Activated naive CD8-positive, alpha-beta T cell treated with anti-CD3 and anti-CD28 coated beads for 36 hours (primary cell): Measurements from ENCODE around the gene NEK3. TPM values are rescaled to one million over a fixed set of nuclear protein-coding genes. Genes with fewer than 3 reads are reported as not detected.

ENCODE experiments used
- DNase-seq: peaks from one replicate; pipeline ENCODE4 v3.0.0; 2021
- H3K27ac Mint-ChIP-seq: one replicate; pipeline ENCODE4 v1.8.0; 2022; ENCODE audit warnings: mild to moderate bottlenecking, moderate library complexity, mixed read lengths
- H3K27me3 Mint-ChIP-seq: one replicate; pipeline ENCODE4 v1.8.0; 2022; ENCODE audit warnings: mild to moderate bottlenecking, mixed read lengths
- H3K36me3 Mint-ChIP-seq: one replicate; pipeline ENCODE4 v1.8.0; 2021; ENCODE audit warnings: mild to moderate bottlenecking, mixed read lengths
- H3K4me1 Mint-ChIP-seq: one replicate; pipeline ENCODE4 v1.8.0; 2021; ENCODE audit warnings: mixed read lengths
- H3K4me3 Mint-ChIP-seq: one replicate; pipeline ENCODE4 v1.8.0; 2022; ENCODE audit warnings: mild to moderate bottlenecking, moderate library complexity, mixed read lengths
- H3K9me3 Mint-ChIP-seq: one replicate; pipeline ENCODE4 v1.8.0; 2022; ENCODE audit warnings: mixed read lengths
- total RNA-seq, 2 experiments: library from RNA; stranded (reverse); gene quantifications; one replicate each; pipeline ENCODE4 v1.2.3, GENCODE V29; 2021

Gene NEK3
- total RNA-seq, 2 experiments from 2014 or later: 1.5 to 2.5 TPM

- Mint-ChIP-seq H3K36me3 (peaks cover 5% of the 10 kb centered on the region), H3K27ac (no peak overlapping the region), H3K4me3 (no peak overlapping the region), H3K9me3 (no peaks in the 10 kb centered on the region), H3K27me3 (peaks cover 17% of the 10 kb centered on the region), H3K4me1 (peaks cover 20% of the 10 kb centered on the region)
- DNase-seq: no peak
Measured at GRCh38 chr13:52156724-52157261, 2.6 kb downstream of the NEK3 start.

GRCh38 chr13:52155177-52155576 is 4.2 kb downstream of the NEK3 start:
- Mint-ChIP-seq H3K36me3 (peaks cover 5% of the 10 kb centered on the region), H3K9me3 (no peaks in the 10 kb centered on the region), H3K4me1 (peaks cover 20% of the 10 kb centered on the region), H3K27me3 (peaks cover 17% of the 10 kb centered on the region), H3K4me3 (no peak overlapping the region), H3K27ac (no peak overlapping the region)
- no peak for DNase-seq

GRCh38 chr13:52147225-52147624 is 12.2 kb downstream of the NEK3 start:
- peaks cover 3% of the 10 kb centered on the region for H3K9me3 Mint-ChIP-seq
- no peak for DNase-seq
- H3K27me3 Mint-ChIP-seq: no peaks in the 10 kb centered on the region
- no peak overlapping the region for H3K4me3 Mint-ChIP-seq
- no peaks in the 10 kb centered on the region for H3K4me1 Mint-ChIP-seq
- H3K27ac Mint-ChIP-seq: no peak overlapping the region
- H3K36me3 Mint-ChIP-seq: no peaks in the 10 kb centered on the region

- H3K27me3 Mint-ChIP-seq: no peaks in the 10 kb centered on the region
- no peak overlapping the region for H3K4me3 Mint-ChIP-seq
- no peak for DNase-seq
- H3K27ac Mint-ChIP-seq: no peak overlapping the region
- H3K9me3 Mint-ChIP-seq: no peaks in the 10 kb centered on the region
- H3K36me3 Mint-ChIP-seq: no peaks in the 10 kb centered on the region
- no peaks in the 10 kb centered on the region for H3K4me1 Mint-ChIP-seq
Measured at GRCh38 chr13:52141299-52141698, 18.1 kb downstream of the NEK3 start.

- H3K9me3 Mint-ChIP-seq: no peaks in the 10 kb centered on the region
- no peaks in the 10 kb centered on the region for H3K27me3 Mint-ChIP-seq
- no peak for DNase-seq
- H3K27ac Mint-ChIP-seq: no peak overlapping the region
- no peaks in the 10 kb centered on the region for H3K36me3 Mint-ChIP-seq
- H3K4me3 Mint-ChIP-seq: no peak overlapping the region
- H3K4me1 Mint-ChIP-seq: no peaks in the 10 kb centered on the region
Measured at GRCh38 chr13:52137489-52137888, 21.9 kb downstream of the NEK3 start.

- H3K4me3 Mint-ChIP-seq: no peak overlapping the region
- no peak for DNase-seq
- H3K4me1 Mint-ChIP-seq: no peaks in the 10 kb centered on the region
- no peaks in the 10 kb centered on the region for H3K27me3 Mint-ChIP-seq
- no peak overlapping the region for H3K27ac Mint-ChIP-seq
- H3K36me3 Mint-ChIP-seq: no peaks in the 10 kb centered on the region
- no peaks in the 10 kb centered on the region for H3K9me3 Mint-ChIP-seq
Measured at GRCh38 chr13:52136763-52137162, 22.6 kb downstream of the NEK3 start.

GRCh38 chr13:52130641-52131040 is 28.8 kb downstream of the NEK3 start:
- Mint-ChIP-seq H3K9me3 (no peaks in the 10 kb centered on the region), H3K27me3 (peaks cover 18% of the 10 kb centered on the region), H3K4me1 (peaks cover 16% of the 10 kb centered on the region), H3K27ac (no peak overlapping the region), H3K36me3 (peaks cover 2% of the 10 kb centered on the region), H3K4me3 (no peak overlapping the region)
- DNase-seq: no peak

- no peaks in the 10 kb centered on the region for H3K9me3 Mint-ChIP-seq
- peak within 1 kb of the TSS; percentile 80 for H3K4me3 Mint-ChIP-seq
- peaks cover 2% of the 10 kb centered on the region for H3K36me3 Mint-ChIP-seq
- peaks cover 18% of the 10 kb centered on the region for H3K27me3 Mint-ChIP-seq
- H3K4me1 Mint-ChIP-seq: peaks cover 16% of the 10 kb centered on the region
- H3K27ac Mint-ChIP-seq: no peak within 1 kb of the TSS
- DNase-seq: peak; percentile 68
Measured at GRCh38 chr13:52128714-52129700, 30.4 kb downstream of the NEK3 start, which contains the start of gene NEK5. Gene NEK5, minus strand, starts transcription at chr13:52129073. Its CDS starts 1,591 bp downstream, at chr13:52127482.

GRCh38 chr13:52127783-52128702 is 31.4 kb downstream of the NEK3 start:
- Mint-ChIP-seq H3K9me3 (no peaks in the 10 kb centered on the region), H3K27me3 (peaks cover 18% of the 10 kb centered on the region), H3K27ac (no peak overlapping the region), H3K4me3 (peak overlapping the region; percentile 80), H3K4me1 (peaks cover 16% of the 10 kb centered on the region), H3K36me3 (peaks cover 2% of the 10 kb centered on the region)
- peak; percentile 42 for DNase-seq

GRCh38 chr13:52127378-52127777 is 32.0 kb downstream of the NEK3 start:
- Mint-ChIP-seq H3K36me3 (peaks cover 2% of the 10 kb centered on the region), H3K9me3 (no peaks in the 10 kb centered on the region), H3K27me3 (peaks cover 18% of the 10 kb centered on the region), H3K4me3 (no peak overlapping the region), H3K4me1 (peaks cover 16% of the 10 kb centered on the region), H3K27ac (no peak overlapping the region)
- DNase-seq: no peak

- Mint-ChIP-seq H3K9me3 (no peaks in the 10 kb centered on the region), H3K4me1 (peaks cover 16% of the 10 kb centered on the region), H3K4me3 (no peak overlapping the region), H3K27ac (no peak overlapping the region), H3K36me3 (peaks cover 2% of the 10 kb centered on the region), H3K27me3 (peaks cover 13% of the 10 kb centered on the region)
- no peak for DNase-seq
Measured at GRCh38 chr13:52125547-52125946, 33.9 kb downstream of the NEK3 start.

GRCh38 chr13:52118595-52118994 is 40.8 kb downstream of the NEK3 start:
- Mint-ChIP-seq H3K36me3 (no peaks in the 10 kb centered on the region), H3K4me3 (no peak overlapping the region), H3K9me3 (no peaks in the 10 kb centered on the region), H3K27ac (no peak overlapping the region), H3K4me1 (no peaks in the 10 kb centered on the region), H3K27me3 (peaks cover 2% of the 10 kb centered on the region)
- no peak for DNase-seq

GRCh38 chr13:52118095-52118494 is 41.3 kb downstream of the NEK3 start:
- Mint-ChIP-seq H3K36me3 (no peaks in the 10 kb centered on the region), H3K27ac (no peak overlapping the region), H3K4me3 (no peak overlapping the region), H3K9me3 (no peaks in the 10 kb centered on the region), H3K4me1 (no peaks in the 10 kb centered on the region), H3K27me3 (peaks cover 3% of the 10 kb centered on the region)
- DNase-seq: no peak

- no peaks in the 10 kb centered on the region for H3K4me1 Mint-ChIP-seq
- H3K27ac Mint-ChIP-seq: no peak overlapping the region
- H3K4me3 Mint-ChIP-seq: no peak overlapping the region
- no peak for DNase-seq
- no peaks in the 10 kb centered on the region for H3K36me3 Mint-ChIP-seq
- H3K27me3 Mint-ChIP-seq: peaks cover 9% of the 10 kb centered on the region
- H3K9me3 Mint-ChIP-seq: no peaks in the 10 kb centered on the region
Measured at GRCh38 chr13:52112591-52112990, 46.8 kb downstream of the NEK3 start.
